A549 (cell line): ENCODE data around the gene HELT. TPM values are rescaled to one million over a fixed set of nuclear protein-coding genes. Genes with fewer than 3 reads are reported as not detected.
"Not testable (repeated sequence)": the region's sequence is repeated elsewhere in the genome, so short reads cannot be mapped to it uniquely, and the experiment has no call there.

Experiments used
- ATAC-seq, 2 experiments: fragments of 200-7000 bp in 1 of 2; fragments of >200 bp in 1 of 2; cut with Nextera tagmentation in 1 of 2; cut with Tn5 transposase in 1 of 2; 3 replicates each; pipeline versions ENCODE4 v1.8.0 to v1.9.1; 2018 to 2020; ENCODE audit warnings: mild to moderate bottlenecking in 1 of 2, moderate library complexity in 1 of 2
- CTCF ChIA-PET: fragments of 300-600 bp; sonication (Branson Sonifier 250); formaldehyde crosslinking; extraction: SDS; loops from one replicate; lab custom pipeline; 2021; ENCODE audit warnings: antibody characterized with exemption, inconsistent platforms; lab: Yijun Ruan, JAX
- POLR2A ChIA-PET: fragments of 350-600 bp; formaldehyde crosslinking; extraction: SDS; loops from one replicate; lab custom pipeline; 2021; ENCODE audit warnings: antibody characterized with exemption, inconsistent platforms; lab: Yijun Ruan, JAX
- DNase-seq, 2 experiments: peaks; one replicate each; pipeline versions ENCODE4 v3.0.0 to v3.0.0-alpha.2; 2011 to 2016; ENCODE audit warnings: low read depth in 1 of 2, low spot score in 1 of 2
- FAIRE-seq: peaks from 2 replicates; lab custom pipeline; 2011; peaks lifted over from hg19 to GRCh38; lab: Jason Lieb, UNC
- H3K27ac ChIP-seq, 2 experiments: fragments of >200 bp; sonication (Bioruptor Twin); formaldehyde crosslinking; 3 replicates each; pipeline ENCODE4 v1.5.1; 2016 to 2017
- H3K4me1 ChIP-seq: fragments of >200 bp; sonication (Bioruptor Twin); formaldehyde crosslinking; 3 replicates; pipeline ENCODE4 v1.6.1; 2016
- H3K4me2 ChIP-seq: fragments of >200 bp; sonication (Bioruptor Twin); formaldehyde crosslinking; 3 replicates; pipeline ENCODE4 v1.6.1; 2016
- H3K4me3 ChIP-seq: fragments of >200 bp; sonication (Bioruptor Twin); formaldehyde crosslinking; 3 replicates; pipeline ENCODE4 v1.5.1; 2016
- H3K9me3 ChIP-seq: fragments of >200 bp; sonication (Bioruptor Twin); formaldehyde crosslinking; 3 replicates; pipeline ENCODE4 v1.6.1; 2016
- CBX8 ChIP-seq: fragments of 200-600 bp; sonication (generic); IDR thresholded peaks from 2 replicates; pipeline ENCODE4 v1.6.1; 2016
- E2F6 ChIP-seq: IDR thresholded peaks from 2 replicates; pipeline ENCODE4 v1.6.1; 2012; ENCODE audit warnings: low read depth, borderline replicate concordance
- FOSL2 ChIP-seq, 2 experiments: fragments of 450-650 bp in 1 of 2; fragments of >200 bp in 1 of 2; sonication (Bioruptor Twin) in 1 of 2; formaldehyde crosslinking; IDR thresholded peaks; 2 replicates each; pipeline versions ENCODE4 v1.5.0 to v1.6.1; 2016 to 2020; ENCODE audit warnings: mild to moderate bottlenecking in 1 of 2, moderate library complexity in 1 of 2
- GATA3 ChIP-seq: IDR thresholded peaks from 2 replicates; pipeline ENCODE4 v1.6.1; 2012; ENCODE audit warnings: borderline replicate concordance
- HOXA7 ChIP-seq: fragments of 250-450 bp; sonication (Bioruptor Pico); IDR thresholded peaks from 2 replicates; pipeline ENCODE4 v1.5.0; 2020; ENCODE audit warnings: mild to moderate bottlenecking, moderate library complexity
- HOXB13 ChIP-seq: fragments of 250-450 bp; sonication (Bioruptor Pico); IDR thresholded peaks from 2 replicates; pipeline ENCODE4 v1.5.0; 2020; ENCODE audit warnings: low read depth, mild to moderate bottlenecking, moderate library complexity
- JUN ChIP-seq, 2 experiments: fragments of >200 bp; sonication (Bioruptor Twin); formaldehyde crosslinking; IDR thresholded peaks; 2 replicates in 1 of 2; 3 replicates in 1 of 2; pipeline ENCODE4 v1.6.1; 2016 to 2017
- KDM5A ChIP-seq: fragments of 200-600 bp; sonication (generic); IDR thresholded peaks from 2 replicates; pipeline ENCODE4 v1.6.1; 2016; ENCODE audit warnings: antibody characterized with exemption, mild to moderate bottlenecking
- MAZ ChIP-seq: fragments of 150-350 bp; IDR thresholded peaks from 2 replicates; pipeline ENCODE4 v1.6.1; 2014; ENCODE audit warnings: antibody characterized with exemption, low read depth, low read length, borderline replicate concordance
- MYC ChIP-seq: IDR thresholded peaks from 2 replicates; pipeline ENCODE4 v1.6.1; 2012; ENCODE audit warnings: mild to moderate bottlenecking, inconsistent platforms, low read length, improper control_type of control experiment, borderline replicate concordance
- NFE2L2 ChIP-seq: fragments of 150-350 bp; conservative IDR thresholded peaks from 2 replicates; pipeline ENCODE4 v1.6.1; 2014; ENCODE audit warnings: low read length
- NPAS2 ChIP-seq: fragments of 250-450 bp; sonication (Bioruptor Pico); IDR thresholded peaks from 2 replicates; pipeline ENCODE4 v1.8.0; 2022; ENCODE audit warnings: mild to moderate bottlenecking, moderate library complexity, borderline replicate concordance
- NR3C1 ChIP-seq: fragments of >200 bp; sonication (Bioruptor Twin); formaldehyde crosslinking; IDR thresholded peaks from 3 replicates; pipeline ENCODE4 v1.6.1; 2017
- PHF8 ChIP-seq: fragments of 200-600 bp; sonication (generic); IDR thresholded peaks from 2 replicates; pipeline ENCODE4 v1.6.1; 2016; ENCODE audit warnings: low read depth, mild to moderate bottlenecking, antibody characterized with exemption, moderate library complexity, borderline replicate concordance
- RAD21 ChIP-seq, 2 experiments: fragments of >200 bp in 1 of 2; sonication (Bioruptor Twin) in 1 of 2; formaldehyde crosslinking in 1 of 2; IDR thresholded peaks in 1 of 2; conservative IDR thresholded peaks in 1 of 2; 2 replicates in 1 of 2; 3 replicates in 1 of 2; pipeline ENCODE4 v1.6.1; 2012 to 2018; ENCODE audit warnings: inconsistent platforms in 1 of 2
- RCOR1 ChIP-seq: fragments of 150-350 bp; IDR thresholded peaks from 2 replicates; pipeline ENCODE4 v1.6.1; 2014; ENCODE audit warnings: antibody characterized with exemption, low read length, low read depth
- SMC3 ChIP-seq: fragments of >200 bp; sonication (Bioruptor Twin); formaldehyde crosslinking; IDR thresholded peaks from 3 replicates; pipeline ENCODE4 v1.6.1; 2018; ENCODE audit warnings: inconsistent platforms
- WGBS: methylation state at CpG from one replicate; pipeline ENCODE4 v1.1.6; 2017; ENCODE audit errors: missing lambda C conversion rate; 5-methylcytosine and 5-hydroxymethylcytosine counted together
- polyA plus RNA-seq, 4 experiments: library from polyadenylated mRNA; depleted of rRNA in 3 of 4; stranded (reverse); fragments of >200 nt; fragmentation: RNase III in 1 of 4; extraction: RNeasy Plus Mini Kit Qiagen cat#74134 plus additional on column Dnase treatment in 1 of 4; gene quantifications; 2 replicates in 3 of 4; 3 replicates in 1 of 4; pipeline ENCODE4 v1.2.3, GENCODE V29; 2011 to 2017
- TF ChIP-seq, protein P1 (sequence below): fragments of 250-450 bp; sonication (Bioruptor Pico); IDR thresholded peaks from 2 replicates; pipeline ENCODE4 v1.5.0; 2020; ENCODE audit warnings: low read depth, mild to moderate bottlenecking, moderate library complexity

HELT gene
- polyA plus RNA-seq, 2 of the 4 experiments (the other 2 are of a cell fraction) = not detected

- ChIA-PET POLR2A (no interaction called here), CTCF (interaction anchor here (0.8 to 3.4 kb wide), 13 partner anchors 9 to 1097 kb away, joined by 3 to 34 read pairs (median 4); no protein-coding TSS in a partner anchor)
- no peaks in the 10 kb centered on the region; the same call in 2 of the 3 replicates for H3K4me1 ChIP-seq
- no peak overlapping the region for H3K4me3 ChIP-seq
- DNase-seq (no peak), ATAC-seq (no peak), FAIRE-seq (no peak)
- no peak overlapping the region for H3K27ac ChIP-seq
- H3K9me3 ChIP-seq = no peaks in the 10 kb centered on the region
- no peak for TF ChIP-seq MYC
- no peak overlapping the region; the same call in 2 of the 3 replicates for H3K4me2 ChIP-seq
- 59% methylated on average over 5 of the region's 5 CpGs for WGBS
Observed at GRCh38 chr4:185040523-185040922, 22.2 kb downstream of the HELT start.

GRCh38 chr4:185050286-185050685 is 32.0 kb downstream of the HELT start:
- H3K4me3 ChIP-seq, H3K4me1 ChIP-seq, H3K27ac ChIP-seq, H3K4me2 ChIP-seq, FAIRE-seq, POLR2A ChIA-PET, DNase-seq, H3K9me3 ChIP-seq, ATAC-seq: not testable (repeated sequence)
- CTCF ChIA-PET = interaction anchor here (1.3 to 1.5 kb wide), 2 partner anchors 10 to 46 kb away, joined by 3 to 8 read pairs; no protein-coding TSS in a partner anchor
- WGBS = 39% methylated on average over 6 of the region's 6 CpGs

DNA sequence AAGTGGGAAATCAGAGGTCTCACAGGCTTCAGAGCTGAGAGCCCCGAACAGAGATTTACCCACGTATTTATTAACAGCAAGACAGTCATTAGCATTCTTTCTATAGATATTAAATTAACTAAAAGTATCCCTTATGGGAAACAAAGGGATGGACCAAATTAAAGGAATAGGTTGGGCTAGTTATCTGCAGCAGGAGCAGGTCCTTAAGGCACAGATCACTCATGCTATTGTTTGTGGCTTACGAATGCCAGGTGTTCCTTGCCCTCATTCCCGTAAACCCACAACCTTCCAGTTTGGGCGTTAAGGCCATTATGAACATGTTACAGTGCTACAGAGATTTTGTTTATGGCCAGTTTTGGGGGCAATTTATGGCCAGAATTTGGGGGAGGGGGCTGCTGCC is 33.0 kb downstream of the HELT start:
- not testable (repeated sequence) for H3K4me1 ChIP-seq

GRCh38 chr4:185053746-185054145 is 35.5 kb downstream of the HELT start:
- Histone ChIP-seq H3K4me1 (no peaks in the 10 kb centered on the region), H3K4me3 (no peak overlapping the region), H3K4me2 (no peak overlapping the region), H3K27ac (no peak overlapping the region)
- ATAC-seq = no peak
- WGBS = 79% methylated on average over 14 of the region's 14 CpGs
- no peak for FAIRE-seq
- CTCF ChIA-PET = interaction anchor here (2.1 kb wide), 1 partner anchor 12 kb away, joined by 5 read pairs; no protein-coding TSS in a partner anchor
- POLR2A ChIA-PET = no interaction called here
- no peak for TF ChIP-seq PHF8
- TF ChIP-seq GATA3 = no peak
- TF ChIP-seq E2F6 = no peak
- no peak for TF ChIP-seq HOXA7 (CRISPR knock-in tag)
- TF ChIP-seq NR3C1 = no peak
- no peak for TF ChIP-seq RCOR1
- TF ChIP-seq, all 56 proteins: peak for 0
- DNase-seq = no peak
- no peaks in the 10 kb centered on the region for H3K9me3 ChIP-seq

More for the DNA sequence above, 33.0 kb downstream of the HELT start:
- DNase-seq, H3K4me2 ChIP-seq, POLR2A ChIA-PET, H3K4me3 ChIP-seq, H3K9me3 ChIP-seq, FAIRE-seq, H3K27ac ChIP-seq, ATAC-seq: not testable (repeated sequence)
- WGBS = 71% methylated on average over 5 of the region's 5 CpGs
- CTCF ChIA-PET = interaction anchor here (1.5 kb wide), 1 partner anchor 11 kb away, joined by 8 read pairs; no protein-coding TSS in a partner anchor

DNA sequence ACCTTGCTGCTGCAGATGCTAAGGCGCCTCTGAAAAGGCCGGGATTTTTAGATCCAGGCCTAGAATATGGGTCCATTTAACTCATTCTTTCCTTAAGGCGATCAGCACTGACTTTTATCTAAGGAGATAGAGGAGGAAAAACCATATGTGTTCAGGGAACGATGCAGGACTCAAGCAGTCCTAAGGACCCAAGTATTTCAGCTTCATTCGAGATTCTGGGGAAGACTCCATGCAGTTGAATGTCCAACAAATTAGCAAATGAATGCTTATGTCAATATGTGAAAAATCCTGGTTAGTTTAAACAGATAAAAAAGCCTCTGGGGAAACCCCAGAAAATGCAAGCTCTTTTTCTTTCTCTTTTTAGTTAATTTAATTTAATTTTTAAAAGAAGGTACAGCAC is 36.0 kb downstream of the HELT start:
- 56% methylated on average over 5 of the region's 5 CpGs for WGBS

More for the DNA sequence above, 36.0 kb downstream of the HELT start:
- no peak overlapping the region for H3K4me3 ChIP-seq
- ChIA-PET POLR2A (no interaction called here), CTCF (interaction anchor here (2.1 kb wide), 1 partner anchor 13 kb away, joined by 5 read pairs; no protein-coding TSS in a partner anchor)
- no peak overlapping the region for H3K27ac ChIP-seq
- TF ChIP-seq, protein P1, sequence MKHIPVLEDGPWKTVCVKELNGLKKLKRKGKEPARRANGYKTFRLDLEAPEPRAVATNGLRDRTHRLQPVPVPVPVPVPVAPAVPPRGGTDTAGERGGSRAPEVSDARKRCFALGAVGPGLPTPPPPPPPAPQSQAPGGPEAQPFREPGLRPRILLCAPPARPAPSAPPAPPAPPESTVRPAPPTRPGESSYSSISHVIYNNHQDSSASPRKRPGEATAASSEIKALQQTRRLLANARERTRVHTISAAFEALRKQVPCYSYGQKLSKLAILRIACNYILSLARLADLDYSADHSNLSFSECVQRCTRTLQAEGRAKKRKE (CRISPR knock-in tag) = no peak
- no peak for TF ChIP-seq JUN (IDR thresholded peaks at IDR 0.05)
- TF ChIP-seq KDM5A = no peak
- no peak for TF ChIP-seq RCOR1
- TF ChIP-seq RAD21 (conservative IDR thresholded peaks at IDR 0.05 in 1 of 2, IDR thresholded peaks at IDR 0.05 in 1 of 2) = no peak
- TF ChIP-seq NFE2L2 = no peak
- no peak for TF ChIP-seq MAZ
- TF ChIP-seq SMC3 = no peak
- TF ChIP-seq FOSL2 (IDR thresholded peaks at IDR 0.05) = no peak
- no peak for TF ChIP-seq FOSL2 (CRISPR knock-in tag; IDR thresholded peaks at IDR 0.05)
- no peak for TF ChIP-seq NPAS2 (CRISPR knock-in tag)
- no peak for TF ChIP-seq CBX8
- no peak for TF ChIP-seq MYC
- TF ChIP-seq HOXB13 (CRISPR knock-in tag) = no peak
- no peaks in the 10 kb centered on the region for H3K9me3 ChIP-seq
- H3K4me2 ChIP-seq = no peak overlapping the region
- DNase-seq (no peak), FAIRE-seq (no peak), ATAC-seq (no peak)
- H3K4me1 ChIP-seq = no peaks in the 10 kb centered on the region
